Stimulated activated naive B cell treated with anti-CD40 and anti-IgM and Interleukin-4, amounts not matched to agents 10 μg/mL and 1 μg/mL and 100 μg/mL, for 72 hours (primary cell): ENCODE measurements around the gene SMG6.

Source experiments
- ATAC-seq, 2 donors: fragments of 150-1000 bp; cut with Tn5 transposase; replicated peaks; 2 replicates each; pipeline ENCODE4 v1.10.0; 2021; ENCODE audit warnings: moderate library complexity in 1 of 2
- DNase-seq: peaks from one replicate; pipeline ENCODE4 v3.0.0; 2021
- H3K27ac Mint-ChIP-seq: one replicate; pipeline ENCODE4 v1.8.0; 2022; ENCODE audit warnings: mild to moderate bottlenecking, mixed read lengths
- H3K27me3 Mint-ChIP-seq, 2 donors: one replicate each; pipeline ENCODE4 v1.8.0; 2022; ENCODE audit warnings: mixed read lengths in 2 of 2
- H3K36me3 Mint-ChIP-seq, 2 donors: one replicate each; pipeline ENCODE4 v1.8.0; 2022; ENCODE audit warnings: mixed read lengths in 2 of 2, mild to moderate bottlenecking in 1 of 2
- H3K4me1 Mint-ChIP-seq, 2 donors: one replicate each; pipeline ENCODE4 v1.8.0; 2022; ENCODE audit warnings: mixed read lengths in 2 of 2, mild to moderate bottlenecking in 1 of 2
- H3K4me3 Mint-ChIP-seq, 2 donors: one replicate each; pipeline ENCODE4 v1.8.0; 2022; ENCODE audit warnings: mild to moderate bottlenecking in 2 of 2, mixed read lengths in 2 of 2, moderate library complexity in 1 of 2
- H3K9me3 Mint-ChIP-seq, 2 donors: one replicate each; pipeline ENCODE4 v1.8.0; 2022; ENCODE audit warnings: mixed read lengths in 2 of 2, mild to moderate bottlenecking in 1 of 2

SMG6 gene

GRCh38 chr17:2093349-2093748 lies 210.2 kb downstream of the SMG6 start:
- H3K27ac Mint-ChIP-seq = no peak overlapping the region
- DNase-seq (no peak), ATAC-seq (no peak)
- H3K27me3 Mint-ChIP-seq = no peaks in the 10 kb centered on the region
- H3K9me3 Mint-ChIP-seq = no peaks in the 10 kb centered on the region
- no peak overlapping the region for H3K4me3 Mint-ChIP-seq
- peaks cover 32 to 47% of the 10 kb centered on the region in 2 donors for H3K4me1 Mint-ChIP-seq
- H3K36me3 Mint-ChIP-seq = peaks cover 15 to 28% of the 10 kb centered on the region in 2 donors

DNA sequence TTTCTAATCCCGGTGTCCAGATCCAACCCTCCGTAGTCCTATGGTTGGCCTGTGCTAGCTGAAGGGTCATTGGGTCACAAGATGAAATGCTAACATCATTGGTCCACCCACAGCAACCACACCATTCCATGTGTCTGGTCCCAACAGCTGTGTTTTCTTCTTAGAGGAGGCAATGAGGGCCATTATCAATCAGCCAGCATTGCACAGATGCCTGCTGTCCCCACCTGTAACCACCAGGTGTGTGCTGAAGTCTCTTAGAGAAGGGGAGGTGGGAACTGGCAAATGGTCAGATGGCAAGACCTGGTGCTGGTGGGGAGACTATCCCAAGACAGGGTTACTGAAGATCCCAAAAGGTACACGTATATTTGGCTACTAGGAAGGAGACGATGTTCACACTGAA lies 211.3 kb downstream of the SMG6 start:
- Mint-ChIP-seq H3K4me1 (peaks cover 39 to 54% of the 10 kb centered on the region in 2 donors), H3K27me3 (no peaks in the 10 kb centered on the region), H3K4me3 (no peak overlapping the region), H3K9me3 (no peaks in the 10 kb centered on the region), H3K36me3 (peaks cover 13 to 25% of the 10 kb centered on the region in 2 donors), H3K27ac (no peak overlapping the region)
- ATAC-seq = no peak
- DNase-seq = no peak

GRCh38 chr17:2090804-2091534 lies 212.6 kb downstream of the SMG6 start:
- peak overlapping the region; percentile 71 for H3K27ac Mint-ChIP-seq
- H3K9me3 Mint-ChIP-seq = no peaks in the 10 kb centered on the region
- H3K36me3 Mint-ChIP-seq = peaks cover 18 to 32% of the 10 kb centered on the region in 2 donors
- peaks cover 51 to 67% of the 10 kb centered on the region in 2 donors for H3K4me1 Mint-ChIP-seq
- peak overlapping the region; percentile 80 to 87 for H3K4me3 Mint-ChIP-seq
- no peaks in the 10 kb centered on the region for H3K27me3 Mint-ChIP-seq
- DNase-seq = no peak
- ATAC-seq = no peak

- Mint-ChIP-seq H3K9me3 (no peaks in the 10 kb centered on the region), H3K4me1 (peaks cover 51 to 74% of the 10 kb centered on the region in 2 donors), H3K27ac (peak overlapping the region; percentile 95), H3K27me3 (no peaks in the 10 kb centered on the region), H3K36me3 (peaks cover 25 to 39% of the 10 kb centered on the region in 2 donors), H3K4me3 (peak overlapping the region; percentile 80 to 87)
- DNase-seq (no peak), ATAC-seq (peak; percentile 8 to 26)
Observed at GRCh38 chr17:2090210-2090641, 213.4 kb downstream of the SMG6 start.

- no peak for DNase-seq
- no peaks in the 10 kb centered on the region for H3K9me3 Mint-ChIP-seq
- peak overlapping the region; percentile 95 for H3K27ac Mint-ChIP-seq
- peak; percentile 20 to 21 for ATAC-seq
- peaks cover 60 to 86% of the 10 kb centered on the region in 2 donors for H3K4me1 Mint-ChIP-seq
- H3K36me3 Mint-ChIP-seq = peaks cover 32 to 50% of the 10 kb centered on the region in 2 donors
- peak overlapping the region; percentile 80 to 87 for H3K4me3 Mint-ChIP-seq
- no peaks in the 10 kb centered on the region for H3K27me3 Mint-ChIP-seq
Observed at GRCh38 chr17:2089021-2089422, 214.6 kb downstream of the SMG6 start.

GRCh38 chr17:2087597-2088211 lies 215.9 kb downstream of the SMG6 start:
- peak overlapping the region; percentile 68 to 73 for H3K4me3 Mint-ChIP-seq
- H3K36me3 Mint-ChIP-seq = peaks cover 30 to 54% of the 10 kb centered on the region in 2 donors
- H3K4me1 Mint-ChIP-seq = peaks cover 71 to 99% of the 10 kb centered on the region in 2 donors
- peak; percentile 71 to 74 for ATAC-seq
- peak overlapping the region; percentile 95 for H3K27ac Mint-ChIP-seq
- H3K9me3 Mint-ChIP-seq = no peaks in the 10 kb centered on the region
- DNase-seq = peak; percentile 83
- no peaks in the 10 kb centered on the region for H3K27me3 Mint-ChIP-seq

- Mint-ChIP-seq H3K9me3 (no peaks in the 10 kb centered on the region), H3K4me1 (peaks cover 66 to 94% of the 10 kb centered on the region in 2 donors), H3K4me3 (peak overlapping the region; percentile 47 to 73), H3K27me3 (no peaks in the 10 kb centered on the region), H3K36me3 (peaks cover 30 to 55% of the 10 kb centered on the region in 2 donors), H3K27ac (peak overlapping the region; percentile 95)
- DNase-seq = no peak
- ATAC-seq = no peak
Observed at GRCh38 chr17:2086306-2086705, 217.3 kb downstream of the SMG6 start.

DNA sequence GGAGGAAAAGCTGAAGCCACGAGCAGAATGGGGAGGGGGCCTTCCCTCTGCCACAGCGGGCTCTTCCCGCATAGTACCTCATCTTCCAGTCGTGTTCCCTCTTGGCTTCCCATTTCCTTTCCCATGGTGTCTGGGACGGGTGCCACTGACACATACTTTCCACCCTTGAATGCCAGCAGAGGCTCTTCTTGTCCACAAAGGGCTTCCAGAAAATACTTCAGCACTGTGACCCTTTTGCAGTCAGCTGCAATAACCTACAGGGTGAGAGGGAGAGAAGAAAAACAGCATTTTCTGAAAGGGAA lies 218.0 kb downstream of the SMG6 start:
- peaks cover 61 to 87% of the 10 kb centered on the region in 2 donors for H3K4me1 Mint-ChIP-seq
- H3K27me3 Mint-ChIP-seq = no peaks in the 10 kb centered on the region
- DNase-seq = no peak
- ATAC-seq = no peak
- H3K9me3 Mint-ChIP-seq = no peaks in the 10 kb centered on the region
- peaks cover 33 to 55% of the 10 kb centered on the region in 2 donors for H3K36me3 Mint-ChIP-seq
- H3K27ac Mint-ChIP-seq = peak overlapping the region; percentile 95
- peak overlapping the region in 1 of 2 donors; percentile 6 for H3K4me3 Mint-ChIP-seq

DNA sequence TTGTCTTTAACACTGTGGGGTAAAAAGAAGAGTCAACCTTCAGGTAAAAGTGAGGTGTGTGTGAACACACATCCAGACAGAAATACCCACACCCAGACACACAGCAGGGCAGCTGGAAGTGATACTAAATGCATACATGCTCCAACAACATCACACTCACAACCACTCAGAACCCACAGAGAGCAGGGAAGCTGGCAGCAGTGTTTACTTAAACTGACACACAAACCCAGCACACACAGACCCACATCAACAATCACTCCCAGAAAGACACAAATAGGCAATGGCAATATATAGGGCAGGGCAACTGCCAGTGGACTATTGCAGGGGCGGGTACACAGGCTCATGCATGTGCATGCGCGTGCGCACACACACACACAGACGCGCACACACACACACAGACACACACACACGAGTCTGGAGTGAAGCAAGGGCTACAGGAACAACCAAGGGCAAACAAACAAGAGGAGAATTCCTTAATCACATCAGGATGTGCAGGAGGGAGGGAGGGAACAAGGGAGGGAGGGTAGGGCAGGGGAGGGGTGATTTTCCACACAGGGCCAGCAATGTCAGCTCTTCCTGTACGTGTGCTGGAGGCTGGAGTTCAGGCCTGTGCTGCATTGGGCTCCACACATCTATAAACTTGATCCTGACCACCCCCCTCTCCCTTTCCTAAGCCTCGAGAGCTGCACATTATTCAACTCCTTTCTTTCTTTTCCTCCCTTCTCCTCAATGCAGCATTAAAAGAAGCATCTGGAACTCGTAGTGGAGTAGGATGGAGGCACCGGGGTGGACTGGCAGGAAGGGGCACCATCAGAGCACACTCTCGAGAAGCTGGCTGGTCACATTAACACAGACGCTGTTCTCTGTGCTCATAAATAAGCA lies 218.6 kb downstream of the SMG6 start:
- H3K27me3 Mint-ChIP-seq = no peaks in the 10 kb centered on the region
- no peaks in the 10 kb centered on the region for H3K9me3 Mint-ChIP-seq
- H3K4me1 Mint-ChIP-seq = peaks cover 58 to 81% of the 10 kb centered on the region in 2 donors
- H3K4me3 Mint-ChIP-seq = peak overlapping the region; percentile 25 to 47
- ATAC-seq = no peak
- DNase-seq = no peak
- peaks cover 34 to 59% of the 10 kb centered on the region in 2 donors for H3K36me3 Mint-ChIP-seq
- peak overlapping the region; percentile 92 for H3K27ac Mint-ChIP-seq

DNA sequence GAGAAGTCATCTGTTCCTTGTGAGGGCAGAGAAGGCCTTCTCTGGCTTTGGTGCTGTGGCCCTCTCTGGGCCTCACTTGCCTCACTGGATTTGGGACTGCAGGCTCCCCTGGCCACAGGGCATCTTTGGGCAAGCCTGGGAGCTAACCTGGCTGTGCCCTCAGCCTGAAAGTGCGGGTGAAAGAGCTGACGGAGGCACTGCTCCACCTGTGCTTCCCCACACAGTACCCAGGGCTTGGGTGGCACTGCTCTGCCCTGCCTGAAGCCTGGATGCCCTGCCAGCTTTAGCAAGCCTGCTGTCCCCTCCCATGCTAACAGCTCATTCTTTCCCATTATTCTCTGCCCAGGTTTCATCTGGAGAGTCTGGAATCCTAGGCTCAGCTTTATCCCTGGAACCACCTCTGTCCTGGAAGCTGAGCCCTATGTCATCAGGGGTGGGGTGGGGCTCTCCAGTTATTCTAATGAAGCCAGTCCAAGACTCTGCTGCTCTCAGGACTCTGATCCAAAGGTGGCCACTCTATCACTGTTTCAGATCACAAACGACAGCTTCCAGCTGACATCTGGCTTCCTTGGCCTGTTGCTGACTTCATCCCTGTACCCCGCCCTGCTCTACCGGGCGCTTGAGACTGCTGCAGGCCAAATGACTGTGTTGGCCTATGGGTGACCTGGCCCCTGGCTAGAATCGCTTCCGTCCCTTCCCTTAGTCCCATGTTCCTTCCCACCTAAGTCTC lies 219.4 kb downstream of the SMG6 start:
- DNase-seq (no peak), ATAC-seq (peak in 1 of 2 donors; percentile 1)
- Mint-ChIP-seq H3K27me3 (no peaks in the 10 kb centered on the region), H3K4me1 (peaks cover 53 to 73% of the 10 kb centered on the region in 2 donors), H3K9me3 (no peaks in the 10 kb centered on the region), H3K36me3 (peaks cover 40 to 67% of the 10 kb centered on the region in 2 donors), H3K4me3 (peak overlapping the region; percentile 25 to 47), H3K27ac (peak overlapping the region; percentile 92)

DNA sequence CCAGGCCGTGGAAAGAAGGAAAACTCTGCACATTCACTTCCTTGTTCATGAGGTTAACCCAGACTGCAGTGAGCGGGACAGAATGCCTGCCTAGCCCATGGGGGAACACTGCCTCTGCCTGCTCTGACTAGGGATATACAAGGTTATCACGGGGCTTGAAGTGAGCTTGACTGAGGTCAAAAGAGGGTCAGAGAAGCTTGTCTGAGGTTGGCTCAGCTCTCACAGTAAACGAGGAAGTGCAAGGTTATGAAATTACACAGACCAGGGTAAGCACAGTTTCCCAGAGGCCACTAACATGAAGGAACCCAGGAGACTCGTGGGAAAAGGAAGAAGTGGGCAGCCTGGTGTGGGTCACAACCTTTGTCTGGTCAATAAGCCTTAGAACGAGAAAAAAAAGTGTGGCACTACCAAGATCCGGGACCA lies 220.0 kb downstream of the SMG6 start:
- H3K27ac Mint-ChIP-seq = peak overlapping the region; percentile 92
- H3K27me3 Mint-ChIP-seq = no peaks in the 10 kb centered on the region
- H3K4me3 Mint-ChIP-seq = no peak overlapping the region
- ATAC-seq (peak; percentile 72 to 76), DNase-seq (peak; percentile 57)
- peaks cover 0 to 2% of the 10 kb centered on the region in 2 donors for H3K9me3 Mint-ChIP-seq
- peaks cover 44 to 72% of the 10 kb centered on the region in 2 donors for H3K36me3 Mint-ChIP-seq
- H3K4me1 Mint-ChIP-seq = peaks cover 49 to 69% of the 10 kb centered on the region in 2 donors

- Mint-ChIP-seq H3K9me3 (peaks cover 0 to 2% of the 10 kb centered on the region in 2 donors), H3K27ac (no peak overlapping the region), H3K4me1 (peaks cover 40 to 58% of the 10 kb centered on the region in 2 donors), H3K4me3 (no peak overlapping the region), H3K36me3 (peaks cover 54 to 78% of the 10 kb centered on the region in 2 donors), H3K27me3 (no peaks in the 10 kb centered on the region)
- DNase-seq (no peak), ATAC-seq (no peak)
Observed at GRCh38 chr17:2082003-2082781, 221.4 kb downstream of the SMG6 start.

DNA sequence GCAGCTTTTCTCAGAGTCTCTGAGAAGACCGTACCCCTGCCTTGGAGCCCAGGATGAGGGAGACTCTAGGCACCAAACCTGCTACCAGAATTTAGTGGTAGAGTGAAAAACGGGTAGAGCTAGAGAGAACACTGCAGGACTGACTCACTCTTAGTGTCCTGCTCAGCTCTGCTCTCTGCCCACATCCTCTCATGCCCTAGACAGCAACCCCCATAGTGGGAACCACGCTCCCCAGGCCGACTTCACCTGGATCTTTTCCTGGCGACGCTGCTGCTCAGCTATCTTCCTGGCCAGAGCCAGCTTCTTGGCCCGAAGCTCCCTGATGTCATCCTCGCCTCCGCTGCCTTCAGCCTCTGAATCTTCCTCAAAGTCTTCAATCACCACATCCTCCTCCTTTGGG lies 222.0 kb downstream of the SMG6 start:
- ATAC-seq = no peak
- Mint-ChIP-seq H3K27me3 (no peaks in the 10 kb centered on the region), H3K9me3 (peaks cover 0 to 2% of the 10 kb centered on the region in 2 donors), H3K27ac (no peak overlapping the region), H3K4me3 (no peak overlapping the region), H3K4me1 (peaks cover 34 to 54% of the 10 kb centered on the region in 2 donors), H3K36me3 (peaks cover 52 to 77% of the 10 kb centered on the region in 2 donors)
- no peak for DNase-seq
